NCI-H2029 (cell line): ENCODE results near the gene NUMA1.

Source experiments
- DNase-seq: peaks from one replicate; lab custom pipeline; 2025; lab: John Stamatoyannopoulos, UW

The NUMA1 gene

DNA sequence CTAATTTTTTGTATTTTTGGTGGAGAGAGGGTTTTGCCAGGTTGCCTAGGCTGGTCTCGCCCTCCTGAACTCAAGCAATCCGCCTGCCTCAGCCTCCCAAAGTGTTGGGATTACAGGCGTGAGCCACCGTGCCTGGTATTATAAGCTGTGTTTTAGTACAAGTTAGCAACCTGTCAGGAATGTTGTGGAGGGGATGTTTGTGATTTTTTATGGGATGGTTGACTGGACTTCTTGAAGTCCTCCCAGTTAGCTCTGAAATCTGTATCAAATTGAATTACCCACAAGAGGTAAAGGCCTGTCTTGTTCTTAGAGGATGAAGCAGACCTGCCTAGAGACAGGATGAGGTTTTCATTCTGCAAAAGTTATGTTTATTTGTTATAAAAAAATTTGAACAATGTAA, 115.7 kb downstream of the NUMA1 start:
- DNase-seq = no peak

DNA sequence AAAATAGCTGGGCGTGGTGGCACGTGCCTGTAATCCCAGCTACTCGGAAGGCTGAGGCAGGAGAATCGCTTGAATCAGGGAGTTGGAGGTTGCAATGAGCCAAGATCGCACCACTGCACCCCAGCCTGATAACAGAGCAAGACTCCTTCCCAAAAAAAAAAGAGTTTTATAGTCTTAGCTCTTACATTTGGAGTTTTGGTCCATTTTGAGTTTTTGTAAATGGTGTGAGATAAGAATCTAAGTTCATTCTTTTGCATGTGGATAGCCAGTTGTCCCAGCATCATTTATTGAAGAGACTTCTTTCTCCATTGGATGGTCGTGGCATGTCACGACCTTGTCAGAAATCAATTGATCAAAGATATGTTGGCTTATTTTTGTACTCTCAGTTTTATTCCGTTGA, 116.9 kb downstream of the NUMA1 start:
- DNase-seq = no peak

DNA sequence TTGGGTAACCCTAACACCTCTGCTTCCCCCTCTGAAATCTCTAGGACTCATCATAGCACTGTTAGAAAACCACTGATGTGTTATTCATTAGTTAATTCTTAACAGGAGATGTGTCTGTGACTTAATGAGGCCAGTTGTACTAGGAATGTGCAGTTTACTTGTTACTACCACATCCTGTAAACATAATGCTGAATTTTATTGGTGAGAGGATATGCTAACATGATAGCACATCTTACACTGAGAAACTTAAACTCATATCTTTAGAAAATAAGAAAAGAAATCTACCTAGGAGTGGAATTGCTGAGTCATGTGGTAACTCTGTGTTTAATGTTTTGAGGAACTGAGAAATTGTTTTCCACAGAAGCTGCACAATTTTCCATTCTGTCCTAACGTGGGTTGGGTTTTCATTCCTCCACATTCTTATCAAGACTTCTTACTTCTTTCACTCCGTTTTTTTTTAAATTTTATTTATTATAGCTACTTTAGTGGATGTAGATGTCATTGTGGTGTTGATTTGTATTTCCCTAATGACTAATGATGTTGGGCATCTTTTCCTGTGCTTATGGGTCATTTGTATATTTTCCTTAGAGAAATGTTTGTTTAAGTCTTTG, 117.8 kb downstream of the NUMA1 start:
- no peak for DNase-seq

DNA sequence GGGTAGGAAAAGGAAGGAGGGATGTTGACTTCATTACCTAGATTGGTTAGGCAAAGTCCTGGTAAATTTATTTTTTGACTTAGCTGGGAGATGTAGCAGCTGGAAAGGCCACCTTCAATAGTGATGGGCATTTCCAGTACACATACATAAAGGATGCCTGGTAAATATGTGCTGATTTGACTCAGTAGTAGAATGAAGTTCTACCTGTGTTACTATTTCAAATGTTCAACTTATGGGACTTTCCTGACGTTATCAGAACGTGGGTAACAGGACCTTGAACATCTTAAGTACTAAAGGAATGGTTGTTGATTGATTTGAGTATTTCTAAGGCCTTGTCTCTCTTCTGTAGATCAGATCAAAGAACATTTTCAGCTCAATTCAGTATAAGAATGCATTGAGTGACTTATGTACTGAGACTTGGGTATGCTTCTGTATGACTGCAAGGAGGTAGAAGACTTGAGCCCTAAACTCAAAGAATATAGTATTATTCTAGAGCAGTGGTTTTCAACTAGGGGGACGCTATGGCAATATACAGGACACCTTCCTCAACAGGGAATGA, 124.4 kb downstream of the NUMA1 start:
- no peak for DNase-seq
